ENCODE data around the gene MEGF11.

Gene MEGF11

GRCh38 chr15:66001717-66002426, 251.7 kb downstream of the MEGF11 start:
- no peaks in the 10 kb centered on the region for H3K9me3 Mint-ChIP-seq
- no peaks in the 10 kb centered on the region for H3K36me3 Mint-ChIP-seq (ENCODE audit: insufficient read depth)

DNA sequence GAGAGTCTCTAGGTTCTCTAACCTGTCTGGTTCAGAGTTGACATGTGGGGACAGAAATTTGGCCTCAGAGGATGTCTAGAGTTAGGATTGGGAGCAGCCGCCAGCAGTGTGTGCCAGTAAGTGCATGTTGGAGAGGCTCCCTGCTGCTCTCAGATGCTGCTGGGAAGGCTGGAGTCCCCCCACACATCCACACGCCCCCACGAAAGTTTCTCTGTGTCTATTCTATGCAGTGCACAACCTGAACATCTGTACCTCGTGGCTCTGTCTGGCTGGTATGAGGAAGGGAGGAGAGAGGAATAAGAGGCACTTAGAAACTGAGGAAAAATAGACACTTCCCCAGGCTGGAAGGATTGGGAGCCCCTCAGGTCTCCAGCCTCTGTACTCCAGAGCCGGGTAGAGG, 252.5 kb downstream of the MEGF11 start:
- H3K27me3 Mint-ChIP-seq = peaks cover 82% of the 10 kb centered on the region
- H3K36me3 Mint-ChIP-seq (ENCODE audit: insufficient read depth) = no peaks in the 10 kb centered on the region
- H3K4me3 Mint-ChIP-seq = no peak overlapping the region
- ATAC-seq (replicated peaks; ENCODE audit: extremely low read depth, poor library complexity, severe bottlenecking) (no peak), DNase-seq (ENCODE audit: low spot score in 2 of 2) (no peak)
- peak overlapping the region; percentile 36 for H3K27ac Mint-ChIP-seq (ENCODE audit: low read depth)
- no peaks in the 10 kb centered on the region for H3K4me1 Mint-ChIP-seq
- no peaks in the 10 kb centered on the region for H3K9me3 Mint-ChIP-seq

More at GRCh38 chr15:66001717-66002426, 251.7 kb downstream of the MEGF11 start:
- ATAC-seq (replicated peaks; ENCODE audit: extremely low read depth, poor library complexity, severe bottlenecking) (no peak), DNase-seq (ENCODE audit: low spot score in 2 of 2) (no peak)
- H3K27ac Mint-ChIP-seq (ENCODE audit: low read depth) = no peak overlapping the region
- H3K4me1 Mint-ChIP-seq = no peaks in the 10 kb centered on the region
- peaks cover 88% of the 10 kb centered on the region for H3K27me3 Mint-ChIP-seq
- H3K4me3 Mint-ChIP-seq = no peak overlapping the region

GRCh38 chr15:65998486-65998885, 255.1 kb downstream of the MEGF11 start:
- H3K4me3 Mint-ChIP-seq = no peak overlapping the region
- ATAC-seq (replicated peaks; ENCODE audit: extremely low read depth, poor library complexity, severe bottlenecking) (no peak), DNase-seq (ENCODE audit: low spot score in 2 of 2) (no peak)
- no peak overlapping the region for H3K27ac Mint-ChIP-seq (ENCODE audit: low read depth)
- H3K4me1 Mint-ChIP-seq = no peaks in the 10 kb centered on the region
- H3K27me3 Mint-ChIP-seq = peaks cover 80% of the 10 kb centered on the region
- no peaks in the 10 kb centered on the region for H3K9me3 Mint-ChIP-seq
- no peaks in the 10 kb centered on the region for H3K36me3 Mint-ChIP-seq (ENCODE audit: insufficient read depth)

DNA sequence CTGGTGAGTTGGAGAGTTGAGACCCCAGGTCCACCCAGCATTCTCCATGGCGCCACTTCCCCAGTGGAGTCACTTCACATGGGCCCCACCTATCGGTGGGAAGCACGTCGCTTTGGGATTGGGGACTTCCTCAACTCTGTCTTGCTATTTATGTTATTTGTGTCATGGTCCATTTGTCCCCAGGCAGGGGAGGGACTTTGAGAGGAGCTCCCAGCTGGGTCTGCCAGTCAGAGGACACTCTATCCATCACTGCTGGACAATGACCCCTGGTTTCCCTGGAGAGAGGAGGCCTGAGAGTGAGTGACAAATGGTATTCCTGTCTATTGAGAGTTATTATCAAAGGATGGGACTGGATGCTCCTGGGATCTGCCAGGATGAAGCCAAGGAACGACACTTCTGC, 256.6 kb downstream of the MEGF11 start:
- DNase-seq (ENCODE audit: low spot score in 2 of 2) (no peak), ATAC-seq (replicated peaks; ENCODE audit: extremely low read depth, poor library complexity, severe bottlenecking) (no peak)
- peaks cover 87% of the 10 kb centered on the region for H3K27me3 Mint-ChIP-seq
- no peaks in the 10 kb centered on the region for H3K36me3 Mint-ChIP-seq (ENCODE audit: insufficient read depth)
- no peak overlapping the region for H3K27ac Mint-ChIP-seq (ENCODE audit: low read depth)
- H3K4me3 Mint-ChIP-seq = no peak overlapping the region
- H3K4me1 Mint-ChIP-seq = no peaks in the 10 kb centered on the region
- H3K9me3 Mint-ChIP-seq = no peaks in the 10 kb centered on the region

DNA sequence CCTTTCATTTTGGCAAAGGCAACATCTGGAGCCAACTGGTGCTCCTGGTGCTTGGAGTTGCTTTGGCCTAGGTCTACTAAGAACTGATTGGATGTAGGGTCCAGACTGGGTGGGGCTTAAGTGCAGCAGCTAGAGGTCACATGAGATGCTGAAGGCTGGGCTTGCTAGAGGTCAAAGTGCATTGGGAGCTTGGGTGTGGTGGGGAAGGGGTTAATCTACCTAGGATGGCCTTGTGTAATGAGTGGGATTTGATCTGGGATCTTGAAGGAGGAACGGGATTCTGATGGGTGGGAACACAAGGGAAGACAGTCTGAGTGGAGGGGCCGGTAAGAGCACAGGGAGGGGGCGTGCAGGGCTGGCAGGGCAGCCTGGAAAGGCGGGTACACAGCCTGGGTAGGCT, 258.7 kb downstream of the MEGF11 start:
- no peaks in the 10 kb centered on the region for H3K4me1 Mint-ChIP-seq
- H3K36me3 Mint-ChIP-seq (ENCODE audit: insufficient read depth) = no peaks in the 10 kb centered on the region
- H3K9me3 Mint-ChIP-seq = no peaks in the 10 kb centered on the region
- peaks cover 87% of the 10 kb centered on the region for H3K27me3 Mint-ChIP-seq
- ATAC-seq (replicated peaks; ENCODE audit: extremely low read depth, poor library complexity, severe bottlenecking) = no peak
- H3K27ac Mint-ChIP-seq (ENCODE audit: low read depth) = no peak overlapping the region
- H3K4me3 Mint-ChIP-seq = no peak overlapping the region
- no peak for DNase-seq (ENCODE audit: low spot score in 2 of 2)

DNA sequence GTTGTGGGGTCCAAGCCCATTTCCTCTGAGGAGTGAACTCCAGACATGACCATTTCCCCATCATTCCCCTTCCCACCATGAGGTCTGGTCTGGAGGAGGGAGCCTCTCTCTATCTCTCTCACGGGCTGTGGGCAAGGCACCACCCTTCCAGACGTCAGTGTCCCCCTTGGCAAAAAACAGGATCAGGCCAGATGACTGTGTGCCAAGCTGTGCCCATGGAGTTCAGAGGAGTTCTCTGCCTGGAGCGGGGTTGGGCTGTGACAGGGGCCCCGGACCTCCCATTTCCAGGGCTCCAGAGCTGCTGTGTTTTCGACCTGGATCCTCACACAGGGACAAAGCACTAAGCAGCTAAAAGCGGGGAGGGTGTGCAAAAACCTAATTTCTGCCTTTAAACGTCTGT, 259.8 kb downstream of the MEGF11 start:
- ATAC-seq (replicated peaks; ENCODE audit: extremely low read depth, poor library complexity, severe bottlenecking) (no peak), DNase-seq (ENCODE audit: low spot score in 2 of 2) (no peak)
- Mint-ChIP-seq H3K36me3 (ENCODE audit: insufficient read depth) (no peaks in the 10 kb centered on the region), H3K9me3 (no peaks in the 10 kb centered on the region), H3K27me3 (peaks cover 86% of the 10 kb centered on the region), H3K4me1 (no peaks in the 10 kb centered on the region), H3K27ac (ENCODE audit: low read depth) (no peak overlapping the region), H3K4me3 (no peak overlapping the region)

- Mint-ChIP-seq H3K9me3 (no peaks in the 10 kb centered on the region), H3K4me3 (no peak overlapping the region), H3K4me1 (no peaks in the 10 kb centered on the region), H3K36me3 (ENCODE audit: insufficient read depth) (no peaks in the 10 kb centered on the region), H3K27me3 (peaks cover 88% of the 10 kb centered on the region), H3K27ac (ENCODE audit: low read depth) (no peak overlapping the region)
- DNase-seq (ENCODE audit: low spot score in 2 of 2) (no peak), ATAC-seq (replicated peaks; ENCODE audit: extremely low read depth, poor library complexity, severe bottlenecking) (no peak)
Measured at GRCh38 chr15:65993236-65993635, 260.3 kb downstream of the MEGF11 start.

DNA sequence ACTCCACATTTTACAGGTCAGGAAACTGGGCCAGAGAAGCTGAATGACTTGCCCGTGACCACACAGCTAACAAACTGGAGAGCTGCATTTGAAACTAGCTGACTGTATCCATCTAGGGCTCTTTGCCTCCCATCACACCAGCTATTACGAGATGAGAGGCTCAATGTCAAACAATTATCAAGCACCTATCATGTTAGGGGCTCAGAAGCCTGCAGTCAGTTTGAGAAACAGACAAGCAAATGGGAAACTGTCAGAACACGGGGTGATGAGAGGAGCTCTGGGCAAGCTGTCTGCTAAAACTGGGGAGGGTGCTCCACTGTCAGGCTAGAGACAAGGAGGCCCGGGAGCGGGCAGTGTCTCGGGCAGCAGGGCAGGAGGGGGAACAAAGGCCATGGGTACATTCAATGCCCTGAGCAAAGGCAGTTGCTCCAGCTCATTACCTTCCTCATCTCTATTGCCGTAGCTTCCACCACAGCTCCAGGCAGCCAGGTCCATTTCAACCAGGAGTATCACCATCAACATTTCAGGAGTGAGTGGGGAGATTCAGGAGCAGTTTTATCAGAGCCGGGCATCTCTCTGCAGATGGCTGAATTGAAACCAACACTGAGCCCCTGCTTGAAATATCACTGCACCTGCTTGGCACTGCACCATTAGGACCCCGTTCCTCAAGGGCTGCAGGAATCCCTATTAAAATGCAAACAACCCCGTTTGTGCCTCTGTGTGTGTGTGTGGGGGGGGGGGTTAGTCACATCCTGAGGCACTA, 261.6 kb downstream of the MEGF11 start:
- no peak for ATAC-seq (replicated peaks; ENCODE audit: extremely low read depth, poor library complexity, severe bottlenecking)
- H3K27me3 Mint-ChIP-seq = peaks cover 81% of the 10 kb centered on the region
- H3K4me3 Mint-ChIP-seq = no peak overlapping the region
- no peaks in the 10 kb centered on the region for H3K4me1 Mint-ChIP-seq
- no peak for DNase-seq (ENCODE audit: low spot score in 2 of 2)
- H3K36me3 Mint-ChIP-seq (ENCODE audit: insufficient read depth) = no peaks in the 10 kb centered on the region
- H3K27ac Mint-ChIP-seq (ENCODE audit: low read depth) = no peak overlapping the region
- no peaks in the 10 kb centered on the region for H3K9me3 Mint-ChIP-seq

DNA sequence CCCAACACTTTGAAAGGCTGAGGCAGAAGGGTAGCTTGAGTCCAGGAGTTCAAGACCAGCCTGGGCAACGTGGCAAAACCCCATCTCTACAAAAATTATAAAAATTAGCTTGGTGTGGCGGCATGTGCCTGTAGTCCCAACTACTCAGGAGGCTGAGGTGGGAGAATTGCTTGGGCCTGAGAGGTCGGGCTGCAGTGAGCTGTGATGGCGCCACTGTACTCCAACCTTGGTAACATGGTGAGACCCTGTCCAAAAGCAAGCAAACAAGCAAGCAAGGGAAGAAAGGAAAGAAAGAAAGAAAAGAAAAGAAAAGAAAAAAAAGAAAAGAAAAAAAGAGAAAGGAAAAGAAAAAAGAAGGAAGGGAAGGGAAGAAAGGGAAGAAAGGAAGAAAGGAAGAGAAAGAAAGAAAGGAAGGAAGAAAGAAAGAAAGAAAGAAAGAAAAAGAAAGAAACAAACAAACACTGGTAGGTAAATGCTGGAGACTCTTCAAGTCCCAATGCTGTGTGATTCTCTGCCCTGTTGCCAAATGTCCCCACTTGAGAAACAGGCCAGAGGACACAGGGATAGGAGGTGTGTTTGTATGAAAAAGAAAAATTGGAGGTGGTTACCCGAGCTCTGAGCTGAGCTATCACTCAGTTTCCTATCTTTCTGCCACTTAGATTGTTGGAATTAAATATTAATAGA, 263.1 kb downstream of the MEGF11 start:
- Mint-ChIP-seq H3K9me3 (no peaks in the 10 kb centered on the region), H3K4me3 (no peak overlapping the region), H3K4me1 (no peaks in the 10 kb centered on the region), H3K27me3 (peaks cover 87% of the 10 kb centered on the region), H3K27ac (ENCODE audit: low read depth) (peak overlapping the region; percentile 76), H3K36me3 (ENCODE audit: insufficient read depth) (no peaks in the 10 kb centered on the region)
- ATAC-seq (replicated peaks; ENCODE audit: extremely low read depth, poor library complexity, severe bottlenecking) = no peak
- DNase-seq (ENCODE audit: low spot score in 2 of 2) = no peak

DNA sequence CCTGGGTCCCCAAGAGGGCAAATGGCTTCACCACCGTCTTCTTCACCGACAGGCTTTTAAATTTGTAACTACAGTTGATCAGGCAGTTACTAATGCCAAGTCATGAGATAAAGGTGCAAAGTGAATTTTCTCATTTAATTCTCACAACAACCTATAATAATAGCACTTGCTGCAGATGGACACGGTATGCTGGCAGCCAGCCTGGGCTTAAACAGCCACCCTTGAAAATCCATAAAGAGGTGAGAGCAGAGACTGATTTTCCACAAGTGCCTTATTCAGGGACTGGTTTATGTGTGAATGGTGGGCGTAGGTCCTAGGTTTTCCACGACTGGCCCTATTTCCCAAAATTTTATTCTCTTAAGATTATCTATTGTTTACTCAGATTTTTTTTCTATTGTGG, 266.4 kb downstream of the MEGF11 start:
- Mint-ChIP-seq H3K27ac (ENCODE audit: low read depth) (no peak overlapping the region), H3K27me3 (peaks cover 79% of the 10 kb centered on the region), H3K4me3 (no peak overlapping the region), H3K4me1 (peaks cover 10% of the 10 kb centered on the region), H3K36me3 (ENCODE audit: insufficient read depth) (no peaks in the 10 kb centered on the region), H3K9me3 (no peaks in the 10 kb centered on the region)
- DNase-seq (ENCODE audit: low spot score in 2 of 2) (no peak), ATAC-seq (replicated peaks; ENCODE audit: extremely low read depth, poor library complexity, severe bottlenecking) (no peak)

GRCh38 chr15:65986416-65986815, 267.1 kb downstream of the MEGF11 start:
- DNase-seq (ENCODE audit: low spot score in 2 of 2) = no peak
- ATAC-seq (replicated peaks; ENCODE audit: extremely low read depth, poor library complexity, severe bottlenecking) = no peak
- no peak overlapping the region for H3K27ac Mint-ChIP-seq (ENCODE audit: low read depth)
- H3K4me3 Mint-ChIP-seq = no peak overlapping the region
- H3K9me3 Mint-ChIP-seq = no peaks in the 10 kb centered on the region
- peaks cover 73% of the 10 kb centered on the region for H3K27me3 Mint-ChIP-seq
- no peaks in the 10 kb centered on the region for H3K36me3 Mint-ChIP-seq (ENCODE audit: insufficient read depth)
- H3K4me1 Mint-ChIP-seq = peaks cover 10% of the 10 kb centered on the region

DNA sequence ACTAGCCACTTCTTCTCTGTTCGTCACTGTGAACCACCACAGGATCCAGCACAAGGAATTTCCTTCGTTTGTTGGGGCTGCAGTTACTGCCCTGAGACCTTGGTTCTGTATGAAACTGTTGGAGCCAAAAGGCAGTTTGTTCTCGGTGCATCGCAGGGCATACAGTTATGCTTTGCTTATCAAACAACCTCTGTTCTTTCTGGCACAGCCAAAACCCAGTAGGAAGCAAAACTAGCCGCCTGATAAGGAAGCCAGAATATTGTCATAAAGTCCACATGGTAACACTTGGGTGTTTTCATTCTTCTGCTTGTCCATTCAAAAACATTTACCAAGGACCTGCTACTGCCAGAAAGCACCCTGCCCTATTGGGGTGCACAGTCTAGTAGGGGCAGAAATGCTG, 268.2 kb downstream of the MEGF11 start:
- ATAC-seq (replicated peaks; ENCODE audit: extremely low read depth, poor library complexity, severe bottlenecking) (no peak), DNase-seq (ENCODE audit: low spot score in 2 of 2) (no peak)
- H3K27me3 Mint-ChIP-seq = peaks cover 62% of the 10 kb centered on the region
- H3K36me3 Mint-ChIP-seq (ENCODE audit: insufficient read depth) = no peaks in the 10 kb centered on the region
- no peaks in the 10 kb centered on the region for H3K9me3 Mint-ChIP-seq
- no peak overlapping the region for H3K4me3 Mint-ChIP-seq
- no peak overlapping the region for H3K27ac Mint-ChIP-seq (ENCODE audit: low read depth)
- H3K4me1 Mint-ChIP-seq = peaks cover 10% of the 10 kb centered on the region
